Sigmoid colon (tissue), 4 donors: ENCODE data around the gene HNRNPCL1.
"Not testable (repeated sequence)": the region's sequence is repeated elsewhere in the genome, so short reads cannot be mapped to it uniquely, and the experiment has no call there.

Source experiments
- CTCF ChIP-seq, 4 experiments: fragments of 450-650 bp in 3 of 4; fragments of 200-600 bp in 1 of 4; IDR thresholded peaks; one replicate each; pipeline ENCODE4 v1.5.1; 2016 to 2019; ENCODE audit warnings: antibody characterized with exemption in 4 of 4, mild to moderate bottlenecking in 3 of 4, moderate library complexity in 2 of 4
- EP300 ChIP-seq, 4 donors: sonication (generic); formaldehyde crosslinking; IDR thresholded peaks; one replicate each; pipeline ENCODE4 v1.6.1; 2017; ENCODE audit warnings: antibody characterized with exemption in 4 of 4
- POLR2A ChIP-seq, 2 donors: fragments of 450-650 bp; IDR thresholded peaks; one replicate each; pipeline ENCODE4 v1.6.1; 2016; ENCODE audit warnings: antibody characterized with exemption in 2 of 2, mild to moderate bottlenecking in 2 of 2, moderate library complexity in 2 of 2
- POLR2AphosphoS5 ChIP-seq, 4 donors: sonication (generic); formaldehyde crosslinking; IDR thresholded peaks; one replicate each; pipeline ENCODE4 v1.6.1; 2017; ENCODE audit warnings: antibody characterized with exemption in 4 of 4

GRCh38 chr1:12856786-12857185 lies 8.3 kb upstream of the HNRNPCL1 start, which contains the start of gene PRAMEF2:
- TF ChIP-seq CTCF, EP300, POLR2A, POLR2AphosphoS5 (IDR thresholded peaks at IDR 0.05): not testable (repeated sequence)
